IMR-90 (cell line): ENCODE results near the gene PITPNC1. TPM values are rescaled to one million over a fixed set of nuclear protein-coding genes. Genes with fewer than 3 reads are reported as not detected.

Experiments
- ATAC-seq: fragments of 200-7000 bp; cut with Tn5 transposase; 2 replicates; pipeline ENCODE4 v1.9.1; 2020; ENCODE audit warnings: low read depth, mild to moderate bottlenecking, moderate library complexity
- BruUV-seq: library from RNA; stranded (reverse); fragments of 400-500 nt; replicated peaks from 2 replicates; lab custom pipeline; 2021; lab: Mats Ljungman, UMichigan
- CTCF ChIA-PET: fragments of 300-600 bp; formaldehyde crosslinking; extraction: SDS; loops from one replicate; lab custom pipeline; 2021; ENCODE audit warnings: antibody characterized with exemption; lab: Yijun Ruan, JAX
- POLR2A ChIA-PET: fragments of 300-600 bp; sonication (Branson Sonifier 250); formaldehyde crosslinking; loops from one replicate; lab custom pipeline; 2022; ENCODE audit warnings: antibody characterized with exemption; ENCODE audit not compliant: unreplicated experiment; lab: Charles Lee
- DNase-seq: peaks from one replicate; pipeline ENCODE4 v3.0.0; 2013
- H2AFZ ChIP-seq: replicated peaks from 2 replicates; pipeline ENCODE3; 2013; ENCODE audit warnings: low read length, mild to moderate bottlenecking; ENCODE audit not compliant: poor library complexity
- H2AK5ac ChIP-seq: 2 replicates; pipeline ENCODE4 v1.6.1; 2013; ENCODE audit warnings: low read depth, low read length, inconsistent platforms
- H2AK9ac ChIP-seq: replicated peaks from 2 replicates; pipeline ENCODE3; 2013; ENCODE audit warnings: mild to moderate bottlenecking, low read depth, low read length, moderate library complexity; ENCODE audit not compliant: poor library complexity
- H2BK120ac ChIP-seq: 2 replicates; pipeline ENCODE4 v1.6.1; 2013; ENCODE audit warnings: low read depth, low read length, inconsistent platforms
- H2BK15ac ChIP-seq: 3 replicates; pipeline ENCODE4 v1.6.1; 2013; ENCODE audit warnings: low read depth, low read length, inconsistent platforms
- H2BK20ac ChIP-seq: 2 replicates; pipeline ENCODE4 v1.6.1; 2013; ENCODE audit warnings: low read depth, mild to moderate bottlenecking, inconsistent platforms, low read length, moderate library complexity
- H2BK5ac ChIP-seq: 2 replicates; pipeline ENCODE4 v1.6.1; 2013; ENCODE audit warnings: mild to moderate bottlenecking, low read depth, low read length, inconsistent platforms; ENCODE audit not compliant: poor library complexity, severe bottlenecking
- H3K14ac ChIP-seq: replicated peaks from 2 replicates; pipeline ENCODE4 v1.6.1; 2013; ENCODE audit warnings: low read depth, low read length, inconsistent platforms
- H3K18ac ChIP-seq: 2 replicates; pipeline ENCODE4 v1.6.1; 2013; ENCODE audit warnings: low read depth, low read length, control low read depth
- H3K23ac ChIP-seq: 2 replicates; pipeline ENCODE4 v1.6.1; 2013; ENCODE audit warnings: low read depth, low read length, inconsistent platforms
- H3K27ac ChIP-seq: 2 replicates; pipeline ENCODE4 v1.5.1; 2013; ENCODE audit warnings: mild to moderate bottlenecking, control low read depth, low read length; ENCODE audit not compliant: insufficient read depth
- H3K27me3 ChIP-seq: 2 replicates; pipeline ENCODE4 v1.6.1; 2013; ENCODE audit warnings: low read length; ENCODE audit not compliant: control insufficient read depth, insufficient read depth
- H3K36me3 ChIP-seq: 2 replicates; pipeline ENCODE4 v1.6.1; 2013; ENCODE audit warnings: low read length, mixed read lengths; ENCODE audit not compliant: control insufficient read depth, insufficient read depth
- H3K4ac ChIP-seq: 2 replicates; pipeline ENCODE4 v1.6.1; 2013; ENCODE audit warnings: low read depth, low read length, inconsistent platforms
- H3K4me1 ChIP-seq: 2 replicates; pipeline ENCODE4 v1.6.1; 2013; ENCODE audit warnings: low read length, mixed read lengths; ENCODE audit not compliant: control insufficient read depth, insufficient read depth
- H3K4me2 ChIP-seq: 2 replicates; pipeline ENCODE4 v1.6.1; 2013; ENCODE audit warnings: low read depth, mild to moderate bottlenecking, control low read depth, low read length, moderate library complexity
- H3K4me3 ChIP-seq: 2 replicates; pipeline ENCODE4 v1.5.1; 2013; ENCODE audit warnings: low read depth, mild to moderate bottlenecking, control low read depth, low read length, moderate library complexity; ENCODE audit not compliant: insufficient read depth
- H3K56ac ChIP-seq: 2 replicates; pipeline ENCODE4 v1.6.1; 2013; ENCODE audit warnings: low read length, inconsistent platforms; ENCODE audit not compliant: insufficient read depth; ENCODE audit errors: extremely low read depth
- H3K79me1 ChIP-seq, 2 experiments: 2 replicates each; pipeline ENCODE4 v1.6.1; 2013; ENCODE audit warnings: low read length in 2 of 2, inconsistent platforms in 1 of 2, low read depth in 1 of 2
- H3K9ac ChIP-seq: 2 replicates; pipeline ENCODE4 v1.6.1; 2013; ENCODE audit warnings: low read depth, low read length, control low read depth
- H3K9me1 ChIP-seq: 2 replicates; pipeline ENCODE4 v1.6.1; 2013; ENCODE audit warnings: low read length, inconsistent platforms; ENCODE audit not compliant: insufficient read depth
- H3K9me3 ChIP-seq: 2 replicates; pipeline ENCODE4 v1.6.1; 2013; ENCODE audit warnings: low read length; ENCODE audit not compliant: control insufficient read depth, insufficient read depth
- H4K20me1 ChIP-seq: 2 replicates; pipeline ENCODE4 v1.6.1; 2013; ENCODE audit warnings: low read length, inconsistent platforms; ENCODE audit not compliant: insufficient read depth
- H4K5ac ChIP-seq: 2 replicates; pipeline ENCODE4 v1.6.1; 2013; ENCODE audit warnings: mild to moderate bottlenecking, low read depth, low read length, control low read depth
- H4K8ac ChIP-seq, 2 experiments: 2 replicates each; pipeline ENCODE4 v1.6.1; 2013; ENCODE audit warnings: low read depth in 2 of 2, low read length in 2 of 2, control low read depth in 1 of 2, inconsistent platforms in 1 of 2
- H4K91ac ChIP-seq: 2 replicates; pipeline ENCODE4 v1.6.1; 2013; ENCODE audit warnings: low read depth, low read length, inconsistent platforms; ENCODE audit not compliant: insufficient read depth
- BHLHE40 ChIP-seq: fragments of 150-350 bp; IDR thresholded peaks from 2 replicates; pipeline ENCODE4 v1.6.1; 2016; ENCODE audit warnings: mild to moderate bottlenecking, low read depth, low read length
- MXI1 ChIP-seq: IDR thresholded peaks from 2 replicates; pipeline ENCODE4 v1.6.1; 2012; ENCODE audit warnings: low read depth, mild to moderate bottlenecking, low read length, moderate library complexity, borderline replicate concordance
- NFE2L2 ChIP-seq: fragments of 150-350 bp; IDR thresholded peaks from 2 replicates; pipeline ENCODE4 v1.6.1; 2016; ENCODE audit warnings: low read depth, mild to moderate bottlenecking, low read length
- POLR2A ChIP-seq: IDR thresholded peaks from 2 replicates; pipeline ENCODE4 v1.6.1; 2012; ENCODE audit warnings: mild to moderate bottlenecking, low read depth, low read length
- RAD21 ChIP-seq: IDR thresholded peaks from 2 replicates; pipeline ENCODE4 v1.6.1; 2012; ENCODE audit warnings: low read length, improper control_type of control experiment
- RCOR1 ChIP-seq: IDR thresholded peaks from 2 replicates; pipeline ENCODE4 v1.6.1; 2012; ENCODE audit warnings: mild to moderate bottlenecking, low read length, improper control_type of control experiment; ENCODE audit not compliant: insufficient replicate concordance
- SMC3 ChIP-seq: fragments of 150-350 bp; IDR thresholded peaks from 2 replicates; pipeline ENCODE4 v1.6.1; 2016; ENCODE audit warnings: low read depth, mild to moderate bottlenecking, antibody characterized with exemption, low read length, moderate library complexity
- WGBS, 2 experiments: methylation state at CpG; one replicate each; pipeline versions ENCODE4 v1.1.5 to v1.1.7; 2013; ENCODE audit warnings: missing lambda C conversion rate in 2 of 2; ENCODE audit not compliant: insufficient read length in 1 of 2; ENCODE audit errors: extremely low coverage in 2 of 2; 5-methylcytosine and 5-hydroxymethylcytosine counted together
- dilution Hi-C: fragments of 300-500 bp; cut with HindIII; formaldehyde crosslinking; loops from one replicate; pipeline ENCODE4 v1.14.3; 2018; ENCODE audit warnings: low sequenced_read_pairs; ENCODE audit not compliant: unreplicated experiment
- in situ Hi-C: fragments of 300-500 bp; cut with MboI; formaldehyde crosslinking; loops from 3 replicates; pipeline ENCODE4 v1.14.3; 2019; ENCODE audit warnings: low sequenced_read_pairs, inconsistent platforms, mixed read lengths
- intact Hi-C: fragments of 100-400 bp; cut with micrococcal nuclease; formaldehyde crosslinking; loops from 2 replicates; pipeline ENCODE4 v1.10.0; 2022
- polyA plus RNA-seq, 3 experiments: library from polyadenylated mRNA; depleted of rRNA; stranded (reverse); fragments of >200 nt; gene quantifications; 2 replicates each; pipeline ENCODE4 v1.2.3, GENCODE V29; 2012; ENCODE audit warnings: low replicate concordance in 1 of 3
- total RNA-seq: library from RNA; depleted of rRNA; stranded (reverse); fragments of >200 nt; gene quantifications from 2 replicates; pipeline ENCODE4 v1.2.3, GENCODE V29; 2012
- TF ChIP-seq, protein P1 (sequence below): conservative IDR thresholded peaks from 2 replicates; pipeline ENCODE4 v1.5.1; 2012; ENCODE audit warnings: mild to moderate bottlenecking, low read depth, low read length, improper control_type of control experiment

Gene PITPNC1
- total and polyA plus RNA-seq, 2 of the 4 experiments (the other 2 are of a cell fraction) = 4.1 TPM

- CTCF ChIA-PET = no interaction called here
- Histone ChIP-seq H3K27ac (no peak overlapping the region), H4K8ac (no peak overlapping the region), H3K9me3 (no peaks in the 10 kb centered on the region), H2BK120ac (no peak overlapping the region), H3K9me1 (0 out of 2 replicates have a peak, but pooled peaks cover 4% of the 10 kb centered on the region), H2BK5ac (no peak overlapping the region), H2AK9ac (no peak overlapping the region), H3K79me1 (no peaks in the 10 kb centered on the region), H3K36me3 (no peaks in the 10 kb centered on the region; the same call in 1 of the 2 replicates), H2BK20ac (no peak overlapping the region), H3K4me2 (no peak overlapping the region), H3K27me3 (no peaks in the 10 kb centered on the region), H4K91ac (no peak overlapping the region), H4K20me1 (no peaks in the 10 kb centered on the region), H3K23ac (no peak overlapping the region), H4K5ac (no peak overlapping the region), H3K4me3 (no peak overlapping the region), H2AK5ac (no peak overlapping the region), H3K4me1 (no peaks in the 10 kb centered on the region), H2BK15ac (no peak overlapping the region), H3K9ac (no peak overlapping the region), H3K56ac (no peak overlapping the region), H3K14ac (no peak overlapping the region), H2AFZ (no peak overlapping the region), H3K18ac (no peak overlapping the region), H3K4ac (no peak overlapping the region)
- peak; percentile 86 for ATAC-seq
- POLR2A ChIA-PET = no interaction called here
- BruUV-seq = no TSS peak
- TF ChIP-seq NFE2L2 = no peak
- peak; percentile 81 for TF ChIP-seq SMC3
- TF ChIP-seq, protein P1, sequence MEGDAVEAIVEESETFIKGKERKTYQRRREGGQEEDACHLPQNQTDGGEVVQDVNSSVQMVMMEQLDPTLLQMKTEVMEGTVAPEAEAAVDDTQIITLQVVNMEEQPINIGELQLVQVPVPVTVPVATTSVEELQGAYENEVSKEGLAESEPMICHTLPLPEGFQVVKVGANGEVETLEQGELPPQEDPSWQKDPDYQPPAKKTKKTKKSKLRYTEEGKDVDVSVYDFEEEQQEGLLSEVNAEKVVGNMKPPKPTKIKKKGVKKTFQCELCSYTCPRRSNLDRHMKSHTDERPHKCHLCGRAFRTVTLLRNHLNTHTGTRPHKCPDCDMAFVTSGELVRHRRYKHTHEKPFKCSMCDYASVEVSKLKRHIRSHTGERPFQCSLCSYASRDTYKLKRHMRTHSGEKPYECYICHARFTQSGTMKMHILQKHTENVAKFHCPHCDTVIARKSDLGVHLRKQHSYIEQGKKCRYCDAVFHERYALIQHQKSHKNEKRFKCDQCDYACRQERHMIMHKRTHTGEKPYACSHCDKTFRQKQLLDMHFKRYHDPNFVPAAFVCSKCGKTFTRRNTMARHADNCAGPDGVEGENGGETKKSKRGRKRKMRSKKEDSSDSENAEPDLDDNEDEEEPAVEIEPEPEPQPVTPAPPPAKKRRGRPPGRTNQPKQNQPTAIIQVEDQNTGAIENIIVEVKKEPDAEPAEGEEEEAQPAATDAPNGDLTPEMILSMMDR = peak; percentile 85
- TF ChIP-seq POLR2A = no peak; the same call in 1 of the 2 replicates
- TF ChIP-seq BHLHE40 = no peak
- peak; percentile 71 for TF ChIP-seq RAD21
- TF ChIP-seq MXI1 = no peak
- no peak for TF ChIP-seq RCOR1
- peak; percentile 66 for DNase-seq
- 100% methylated on average over 1 of the region's 2 CpGs; no CpG with 5 or more reads in 1 of the 2 experiments for whole genome bisulfite sequencing, 2 experiments
- intact Hi-C loops (loop anchor here (1.0 to 10.0 kb wide), 3 partner anchors 215 to 315 kb away; no protein-coding TSS in a partner anchor), in situ Hi-C loops (loop anchor here (5.0 kb wide), 1 partner anchor 317 kb away; no protein-coding TSS in a partner anchor), dilution Hi-C loops (no loop called here)
Measured at GRCh38 chr17:67689534-67690177, 312.6 kb downstream of the PITPNC1 start.
